CMK (cell line): ENCODE results near the gene RPSA.
"Not testable (repeated sequence)": the region's sequence is repeated elsewhere in the genome, so short reads cannot be mapped to it uniquely, and the experiment has no call there.

ENCODE experiments used
- DNase-seq: peaks from one replicate; pipeline ENCODE4 v3.0.0-alpha.2; 2010; ENCODE audit warnings: low read depth

Gene RPSA

GRCh38 chr3:39388741-39389248 is 17.7 kb upstream of the RPSA start:
- DNase-seq = no peak

- no peak for DNase-seq
Measured at GRCh38 chr3:39390181-39390580, 16.3 kb upstream of the RPSA start.

GRCh38 chr3:39396690-39397089 is 9.8 kb upstream of the RPSA start:
- DNase-seq = no peak

- no peak for DNase-seq
Measured at GRCh38 chr3:39398700-39399099, 7.8 kb upstream of the RPSA start.

GRCh38 chr3:39401983-39402382 is 4.5 kb upstream of the RPSA start:
- no peak for DNase-seq

- DNase-seq = no peak
Measured at GRCh38 chr3:39404943-39405686, 1.4 kb upstream of the RPSA start.

GRCh38 chr3:39405687-39406367 is 693 bp upstream of the RPSA start:
- DNase-seq = no peak

- DNase-seq = peak; percentile 31
Measured at GRCh38 chr3:39407259-39407629, 724 bp downstream of the RPSA start.

- DNase-seq = peak; percentile 24
Measured at GRCh38 chr3:39407773-39408492, 1.4 kb downstream of the RPSA start.

- no peak for DNase-seq
Measured at GRCh38 chr3:39408493-39409372, 2.2 kb downstream of the RPSA start.

- no peak for DNase-seq
Measured at GRCh38 chr3:39409514-39410136, 3.1 kb downstream of the RPSA start.

- DNase-seq = peak; percentile 25
Measured at GRCh38 chr3:39410893-39411292, 4.4 kb downstream of the RPSA start.

- DNase-seq = no peak
Measured at GRCh38 chr3:39412668-39413260, 6.2 kb downstream of the RPSA start.

GRCh38 chr3:39413691-39414420 is 7.3 kb downstream of the RPSA start:
- DNase-seq = peak; percentile 21

GRCh38 chr3:39414421-39414907 is 7.9 kb downstream of the RPSA start:
- peak; percentile 24 for DNase-seq

GRCh38 chr3:39415302-39415701 is 8.8 kb downstream of the RPSA start:
- DNase-seq = peak; percentile 9

GRCh38 chr3:39415983-39416382 is 9.5 kb downstream of the RPSA start:
- DNase-seq = no peak

GRCh38 chr3:39416998-39417397 is 10.5 kb downstream of the RPSA start:
- not testable (repeated sequence) for DNase-seq

GRCh38 chr3:39418556-39419225 is 12.2 kb downstream of the RPSA start:
- not testable (repeated sequence) for DNase-seq
